Activated CD8-positive, alpha-beta memory T cell treated with anti-CD3 and anti-CD28 coated beads for 48 hours (primary cell): ENCODE measurements around the gene ATAD1.

Experiments used
- DNase-seq, 3 experiments: peaks; one replicate each; pipeline ENCODE4 v3.0.0-alpha.2; 2020; ENCODE audit warnings: low read depth in 2 of 3, low spot score in 2 of 3

ATAD1 gene

DNA sequence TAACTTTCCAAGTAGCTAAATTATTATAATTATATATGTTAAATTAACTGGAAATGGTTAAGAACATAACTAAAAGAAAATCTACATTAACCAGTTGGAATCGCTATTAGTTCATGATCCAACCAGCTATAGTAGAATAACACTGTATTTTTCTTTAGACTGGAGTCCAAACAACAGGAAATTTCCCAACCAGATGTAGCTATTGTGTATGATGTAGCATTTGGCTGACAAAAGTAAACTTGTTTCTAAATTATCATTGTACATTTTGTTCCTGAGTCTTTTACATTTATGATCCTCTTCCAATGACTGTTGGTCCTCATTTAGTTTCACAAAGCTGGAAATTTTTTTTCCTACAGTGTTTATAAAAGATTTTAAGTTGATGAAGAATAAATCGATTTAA lies 96.2 kb downstream of the ATAD1 start:
- DNase-seq, result no peak

DNA sequence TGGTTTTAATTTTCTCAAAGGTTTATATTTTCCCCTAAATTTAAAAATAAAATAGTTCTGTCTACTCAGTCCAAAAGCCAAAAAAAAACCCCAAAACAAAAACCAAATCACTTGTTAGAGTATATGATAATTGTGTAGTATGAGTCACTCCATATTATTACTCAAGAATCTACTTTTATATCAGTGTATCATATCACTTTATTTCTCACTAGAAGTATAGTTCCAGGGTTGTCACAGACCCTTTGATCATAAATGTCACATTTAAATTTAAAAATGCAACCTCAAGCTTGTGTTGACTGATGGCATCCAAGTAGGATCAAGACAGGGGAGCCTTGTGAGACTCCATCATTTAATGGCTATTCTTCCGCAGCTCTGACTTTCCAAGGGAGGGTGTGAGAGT lies 97.4 kb downstream of the ATAD1 start:
- DNase-seq, result no peak

DNA sequence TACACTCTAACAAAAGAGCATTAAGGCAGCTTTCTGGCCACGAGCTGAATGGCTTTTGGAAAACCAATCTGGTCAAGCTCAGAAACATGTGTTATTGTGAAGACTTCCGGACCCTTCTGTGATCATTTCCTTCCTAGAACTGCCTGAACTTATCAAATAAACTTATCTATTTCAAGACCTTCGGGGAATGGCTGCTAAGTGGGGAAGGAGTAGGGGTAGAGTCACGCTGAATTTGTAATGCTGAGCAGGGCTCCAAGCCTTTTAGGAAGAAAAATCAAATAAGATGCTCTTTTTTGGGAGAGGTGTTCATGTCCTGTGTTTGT lies 101.7 kb downstream of the ATAD1 start:
- no peak for DNase-seq

DNA sequence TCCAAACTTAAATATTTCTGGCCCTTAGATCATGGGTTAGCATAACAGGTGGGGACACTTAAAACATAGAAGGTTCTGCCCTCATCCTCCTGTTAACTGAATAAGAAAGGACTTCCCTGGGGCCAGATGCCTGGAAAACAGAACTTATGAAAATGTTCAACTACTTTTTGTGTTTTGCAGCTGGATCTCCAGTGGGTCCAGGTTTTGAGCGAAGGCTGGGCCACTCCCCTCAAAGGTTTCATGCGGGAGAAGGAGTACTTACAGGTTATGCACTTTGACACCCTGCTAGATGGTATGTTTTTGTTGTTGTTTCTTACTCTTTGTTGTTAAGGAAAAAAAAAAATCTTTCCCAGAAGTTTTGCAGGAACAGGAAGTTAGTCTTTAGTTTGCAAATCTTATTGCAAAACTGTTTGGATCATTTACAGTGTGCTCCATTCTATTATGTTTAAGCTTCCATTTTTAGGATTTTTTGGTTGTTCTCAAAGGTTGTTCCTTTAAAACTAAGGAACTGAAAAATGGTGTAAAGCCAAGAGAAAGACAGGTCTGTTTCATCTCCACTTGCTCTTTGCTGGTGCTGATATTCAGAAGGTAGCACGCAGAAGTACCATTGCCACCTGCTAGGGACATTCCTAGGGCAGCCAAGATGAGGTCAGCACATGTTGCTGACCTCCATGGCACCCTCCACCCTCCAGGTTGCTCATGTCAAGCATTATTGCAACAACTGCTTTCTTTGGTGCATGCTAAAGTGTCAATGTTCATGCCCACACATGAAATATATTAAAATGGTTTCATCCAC lies 102.3 kb downstream of the ATAD1 start:
- no peak for DNase-seq

DNA sequence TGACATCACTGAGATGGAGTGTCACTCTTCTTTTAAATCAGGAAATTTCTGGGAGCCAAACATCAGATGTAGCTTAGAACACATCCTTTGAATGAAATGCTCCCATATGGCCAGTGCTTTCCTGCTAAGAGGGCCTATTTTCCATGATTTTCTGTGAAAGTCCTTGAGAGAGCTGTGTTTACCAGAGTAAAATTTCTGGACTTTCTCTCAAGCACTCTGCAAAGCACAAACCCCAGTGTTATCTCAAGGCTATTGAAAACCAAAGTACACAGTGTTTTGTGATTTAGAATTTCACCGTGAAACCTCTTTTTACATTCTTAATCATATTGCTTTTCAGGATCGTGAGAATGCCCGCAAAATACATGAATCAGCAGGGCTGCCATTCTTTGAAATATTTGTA lies 104.3 kb downstream of the ATAD1 start:
- DNase-seq, result no peak

DNA sequence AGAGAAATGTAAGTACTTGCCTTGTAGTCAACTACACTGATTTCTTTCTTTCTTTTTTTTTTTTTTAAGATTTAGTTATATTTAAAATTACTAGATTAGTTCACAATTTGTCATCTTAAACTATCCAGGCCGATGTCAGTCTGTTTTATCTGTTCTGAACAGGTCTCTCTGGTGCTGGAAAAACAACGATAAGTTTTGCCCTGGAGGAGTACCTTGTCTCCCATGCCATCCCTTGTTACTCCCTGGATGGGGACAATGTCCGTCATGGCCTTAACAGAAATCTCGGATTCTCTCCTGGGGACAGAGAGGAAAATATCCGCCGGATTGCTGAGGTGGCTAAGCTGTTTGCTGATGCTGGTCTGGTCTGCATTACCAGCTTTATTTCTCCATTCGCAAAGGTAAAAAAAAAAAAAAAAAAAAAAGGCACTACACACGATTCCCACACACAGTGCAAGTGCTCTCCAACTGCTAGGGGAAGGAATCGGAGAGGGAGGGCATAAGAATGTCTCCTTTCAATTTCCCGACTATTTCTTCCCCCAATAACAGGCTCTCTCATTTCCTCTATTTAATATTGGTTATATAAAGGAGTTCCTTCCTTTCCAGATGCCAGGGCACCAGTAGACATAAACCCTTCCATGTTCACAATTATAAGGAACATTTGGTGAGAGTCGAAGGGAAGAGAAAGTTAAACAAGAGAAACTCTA lies 105.0 kb downstream of the ATAD1 start:
- no peak for DNase-seq

DNA sequence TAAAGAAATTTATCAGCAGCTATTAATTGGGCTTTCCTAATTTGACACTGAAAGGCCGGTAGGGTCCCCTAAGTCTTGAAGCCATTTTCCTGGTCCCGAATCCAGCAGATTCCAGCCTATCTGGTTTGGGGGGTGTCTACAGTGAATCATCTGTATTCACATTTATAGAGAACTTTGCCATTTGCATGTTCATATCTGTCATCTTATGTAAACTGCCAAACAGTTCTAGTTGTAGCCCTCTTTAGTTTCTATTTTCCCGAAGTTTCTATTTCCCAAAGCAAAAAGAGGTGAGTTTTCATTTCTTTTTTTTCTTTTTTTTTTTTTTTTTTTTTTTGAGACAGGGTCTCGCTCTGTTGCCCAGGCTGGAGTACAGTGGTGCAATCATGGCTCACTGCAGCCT lies 110.8 kb downstream of the ATAD1 start:
- no peak for DNase-seq

DNA sequence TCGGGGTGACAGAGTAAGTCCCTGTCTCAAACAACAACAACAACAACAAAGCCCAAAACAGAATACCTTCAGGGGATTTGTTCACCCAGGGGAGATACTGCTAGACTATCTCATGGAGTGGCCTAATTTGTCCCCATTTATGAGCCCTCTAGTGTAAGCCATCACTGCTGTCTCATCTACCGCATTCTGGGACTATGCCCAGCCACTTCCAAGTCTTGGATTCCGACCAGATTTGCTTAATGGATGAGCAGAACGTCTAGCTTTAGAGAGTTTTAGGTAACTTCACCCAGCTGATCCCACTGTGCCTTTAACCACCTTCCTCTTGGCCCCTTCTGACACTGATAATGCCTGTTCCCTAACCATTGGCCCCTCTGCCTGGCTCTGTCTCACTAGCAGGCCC lies 111.3 kb downstream of the ATAD1 start:
- DNase-seq, result no peak

DNA sequence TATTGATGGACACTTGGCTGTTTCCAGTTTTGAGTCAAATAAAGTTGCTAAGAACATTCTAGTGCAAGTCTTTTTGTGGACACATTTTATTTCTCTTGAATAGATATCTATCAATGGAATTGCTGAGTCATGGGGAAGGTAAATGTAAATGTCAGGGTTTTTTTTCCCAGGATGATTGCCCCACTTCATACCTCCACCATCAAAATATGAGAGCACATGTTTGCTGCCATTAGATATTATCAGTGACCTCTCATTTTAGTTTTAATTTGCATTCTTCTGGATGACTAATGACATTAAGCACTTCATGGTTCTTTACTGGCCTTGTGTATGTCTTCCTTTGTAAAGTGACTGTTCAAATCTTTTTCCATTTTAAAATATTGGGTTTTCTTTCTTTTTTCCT lies 112.7 kb downstream of the ATAD1 start:
- DNase-seq, result no peak

DNA sequence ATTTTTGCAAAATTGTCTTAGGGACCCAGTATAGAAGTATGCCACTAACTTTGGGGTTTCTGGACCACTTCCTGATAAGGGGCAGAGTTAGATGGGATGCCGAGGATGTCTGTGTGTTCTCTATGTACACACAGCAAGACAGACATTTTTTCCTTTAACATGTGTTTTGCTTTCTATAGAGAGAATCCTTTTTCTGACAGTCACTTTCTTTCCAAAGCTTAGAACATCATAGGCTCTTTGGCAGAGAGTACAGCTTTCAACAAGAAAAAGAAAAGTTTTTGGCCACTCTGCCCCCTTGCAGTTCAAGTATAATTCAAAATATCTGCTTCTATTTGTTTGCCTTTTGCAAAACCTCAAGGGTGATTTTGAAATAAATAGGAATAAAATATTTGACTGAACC lies 114.3 kb downstream of the ATAD1 start:
- no peak for DNase-seq

DNA sequence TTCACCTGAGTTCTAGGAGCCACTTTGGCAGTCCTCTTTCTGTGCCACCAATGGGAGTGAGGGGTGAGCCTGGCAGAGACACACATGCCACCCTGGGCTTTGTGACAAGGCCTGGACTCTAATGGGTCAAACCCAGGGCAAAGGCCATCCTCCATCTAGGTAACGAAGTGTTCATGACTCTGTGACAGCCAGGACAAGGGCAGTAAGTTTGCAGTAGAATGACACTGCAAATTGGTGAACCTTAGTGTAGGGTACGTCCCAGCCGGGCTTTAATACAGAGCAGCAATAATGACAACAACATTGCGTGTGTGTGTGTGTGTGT lies 115.1 kb downstream of the ATAD1 start:
- no peak for DNase-seq

DNA sequence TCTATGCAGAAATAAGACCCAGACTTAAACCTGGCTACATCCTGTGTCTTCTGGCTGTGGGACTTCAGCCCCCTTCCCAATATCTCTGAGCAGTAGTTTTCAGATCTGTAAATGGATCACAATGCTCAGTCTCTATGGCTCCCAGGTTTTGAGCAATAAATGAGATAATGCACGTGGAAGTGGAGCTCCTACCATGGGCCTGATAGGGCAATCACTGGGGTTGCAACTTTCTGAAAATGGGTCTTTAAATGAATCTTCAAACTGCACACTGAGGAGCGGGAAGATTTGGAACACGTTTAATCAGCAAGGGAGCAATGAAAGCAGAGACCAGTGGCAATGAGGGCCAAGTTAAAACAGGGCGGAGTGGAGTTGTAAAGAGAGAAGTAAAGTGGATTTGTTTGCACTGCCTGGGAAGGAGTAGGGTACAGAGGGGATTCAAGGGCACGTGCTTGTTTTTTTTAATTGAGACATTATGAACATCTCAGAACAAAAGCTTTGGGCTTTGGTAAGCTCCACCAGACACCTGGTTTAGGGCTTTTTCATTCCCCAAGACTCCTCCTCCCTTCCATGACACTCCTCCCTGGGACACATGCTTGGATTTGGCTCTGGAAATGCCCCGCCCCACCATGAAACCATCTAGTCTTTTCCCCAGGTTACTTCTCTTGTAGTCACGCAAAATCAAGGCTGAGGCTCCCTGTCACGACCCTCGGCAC lies 115.6 kb downstream of the ATAD1 start:
- DNase-seq, result no peak
